Measurements from ENCODE around the gene TKTL1.
"Not testable (repeated sequence)": the region's sequence is repeated elsewhere in the genome, so short reads cannot be mapped to it uniquely, and the experiment has no call there.

Gene TKTL1

GRCh38 chrX:154341399-154342298, 46.1 kb downstream of the TKTL1 start:
- not testable (repeated sequence) for FAIRE-seq; DNase-seq (ENCODE audit: insufficient read length, low spot score)

GRCh38 chrX:154343063-154343462, 47.5 kb downstream of the TKTL1 start:
- DNase-seq (ENCODE audit: insufficient read length, low spot score): not testable (repeated sequence)
- peak; percentile 100 for FAIRE-seq

GRCh38 chrX:154343620-154344019, 48.0 kb downstream of the TKTL1 start:
- FAIRE-seq: not testable (repeated sequence)

GRCh38 chrX:154348114-154348531, 52.5 kb downstream of the TKTL1 start:
- peak; percentile 64 for FAIRE-seq
- DNase-seq (ENCODE audit: insufficient read length, low spot score): no peak

More at GRCh38 chrX:154343620-154344019, 48.0 kb downstream of the TKTL1 start:
- not testable (repeated sequence) for DNase-seq (ENCODE audit: insufficient read length, low spot score)

GRCh38 chrX:154348646-154349358, 53.2 kb downstream of the TKTL1 start:
- FAIRE-seq (no peak), DNase-seq (ENCODE audit: insufficient read length, low spot score) (no peak)

- FAIRE-seq: no peak
- DNase-seq (ENCODE audit: insufficient read length, low spot score): no peak
Observed at GRCh38 chrX:154349359-154349935, 53.9 kb downstream of the TKTL1 start.

GRCh38 chrX:154349979-154350378, 54.4 kb downstream of the TKTL1 start:
- no peak for DNase-seq (ENCODE audit: insufficient read length, low spot score)
- no peak for FAIRE-seq

GRCh38 chrX:154350429-154351182, 55.0 kb downstream of the TKTL1 start:
- DNase-seq (ENCODE audit: insufficient read length, low spot score) (no peak), FAIRE-seq (no peak)

- FAIRE-seq (no peak), DNase-seq (ENCODE audit: insufficient read length, low spot score) (no peak)
Observed at GRCh38 chrX:154351183-154352011, 55.8 kb downstream of the TKTL1 start.

GRCh38 chrX:154352012-154352401, 56.4 kb downstream of the TKTL1 start:
- no peak for FAIRE-seq

GRCh38 chrX:154352466-154352865, 56.9 kb downstream of the TKTL1 start:
- DNase-seq (ENCODE audit: insufficient read length, low spot score) (no peak), FAIRE-seq (no peak)

More at GRCh38 chrX:154352012-154352401, 56.4 kb downstream of the TKTL1 start:
- no peak for DNase-seq (ENCODE audit: insufficient read length, low spot score)

GRCh38 chrX:154353172-154353843, 57.7 kb downstream of the TKTL1 start:
- DNase-seq (ENCODE audit: insufficient read length, low spot score) (no peak), FAIRE-seq (no peak)

GRCh38 chrX:154354013-154354412, 58.4 kb downstream of the TKTL1 start:
- no peak for DNase-seq (ENCODE audit: insufficient read length, low spot score)
- FAIRE-seq: no peak

- FAIRE-seq: no peak
Observed at GRCh38 chrX:154354516-154354915, 58.9 kb downstream of the TKTL1 start.

GRCh38 chrX:154355094-154355775, 59.6 kb downstream of the TKTL1 start:
- no peak for DNase-seq (ENCODE audit: insufficient read length, low spot score)
- no peak for FAIRE-seq

More at GRCh38 chrX:154354516-154354915, 58.9 kb downstream of the TKTL1 start:
- DNase-seq (ENCODE audit: insufficient read length, low spot score): no peak

- no peak for DNase-seq (ENCODE audit: insufficient read length, low spot score)
- no peak for FAIRE-seq
Observed at GRCh38 chrX:154355776-154356140, 60.2 kb downstream of the TKTL1 start.

- DNase-seq (ENCODE audit: insufficient read length, low spot score): no peak
- no peak for FAIRE-seq
Observed at GRCh38 chrX:154356596-154356995, 61.0 kb downstream of the TKTL1 start.

GRCh38 chrX:154357205-154357604, 61.6 kb downstream of the TKTL1 start:
- no peak for FAIRE-seq
- no peak for DNase-seq (ENCODE audit: insufficient read length, low spot score)

GRCh38 chrX:154358011-154358410, 62.4 kb downstream of the TKTL1 start:
- FAIRE-seq: no peak
- no peak for DNase-seq (ENCODE audit: insufficient read length, low spot score)
